Caco-2 (cell line): ENCODE results near the gene POLRMT. TPM values are rescaled to one million over a fixed set of nuclear protein-coding genes. Genes with fewer than 3 reads are reported as not detected.

Source experiments
- BruUV-seq: library from RNA; stranded (reverse); fragments of 400-500 nt; replicated peaks from 2 replicates; lab custom pipeline; 2021; lab: Mats Ljungman, UMichigan
- CTCF ChIA-PET: fragments of 300-600 bp; sonication (Branson Sonifier 250); formaldehyde crosslinking; loops from one replicate; lab custom pipeline; 2022; ENCODE audit warnings: antibody characterized with exemption; lab: Charles Lee
- POLR2A ChIA-PET: fragments of 300-600 bp; sonication (Branson Sonifier 250); formaldehyde crosslinking; loops from one replicate; lab custom pipeline; 2022; ENCODE audit warnings: antibody characterized with exemption; lab: Charles Lee
- DNase-seq, 2 experiments: peaks; one replicate each; pipeline versions ENCODE4 v3.0.0 to v3.0.0-alpha.2; 2020 to 2022
- H3K27me3 ChIP-seq: replicated peaks from 2 replicates; pipeline ENCODE4 v1.6.0; 2011; ENCODE audit warnings: low read length; ENCODE audit not compliant: control insufficient read depth, insufficient read depth
- H3K36me3 ChIP-seq: 2 replicates; pipeline ENCODE4 v1.5.1; 2011; ENCODE audit warnings: low read length; ENCODE audit not compliant: control insufficient read depth, insufficient read depth
- H3K4me1 ChIP-seq: fragments of 250-450 bp; sonication (Bioruptor Pico); 2 replicates; pipeline ENCODE4 v1.5.1; 2020; ENCODE audit warnings: mild to moderate bottlenecking
- H3K4me3 ChIP-seq: 2 replicates; pipeline ENCODE4 v1.5.1; 2011; ENCODE audit warnings: low read depth, mild to moderate bottlenecking, control low read depth, low read length
- H3K9me3 ChIP-seq: fragments of 250-450 bp; sonication (Bioruptor Pico); 2 replicates; pipeline ENCODE4 v1.5.1; 2020; ENCODE audit warnings: mild to moderate bottlenecking, moderate library complexity
- H3K27ac Mint-ChIP-seq: one replicate; pipeline ENCODE4 v1.8.0; 2022; ENCODE audit warnings: mixed read lengths; ENCODE audit not compliant: unreplicated experiment
- H3K27me3 Mint-ChIP-seq: one replicate; pipeline ENCODE4 v1.8.0; 2022; ENCODE audit warnings: mixed read lengths; ENCODE audit not compliant: insufficient read depth, unreplicated experiment
- H3K36me3 Mint-ChIP-seq: one replicate; pipeline ENCODE4 v1.8.0; 2022; ENCODE audit warnings: mild to moderate bottlenecking, mixed read lengths; ENCODE audit not compliant: insufficient read depth, unreplicated experiment
- H3K4me1 Mint-ChIP-seq: one replicate; pipeline ENCODE4 v1.8.0; 2022; ENCODE audit warnings: low read depth, mixed read lengths; ENCODE audit not compliant: unreplicated experiment
- H3K4me3 Mint-ChIP-seq: one replicate; pipeline ENCODE4 v1.8.0; 2022; ENCODE audit warnings: mild to moderate bottlenecking, moderate library complexity, mixed read lengths; ENCODE audit not compliant: unreplicated experiment
- H3K9me3 Mint-ChIP-seq: one replicate; pipeline ENCODE4 v1.8.0; 2022; ENCODE audit warnings: mixed read lengths; ENCODE audit not compliant: unreplicated experiment
- CTCF ChIP-seq, 2 experiments: fragments of 200-600 bp in 1 of 2; IDR thresholded peaks; 1 replicate in 1 of 2; 2 replicates in 1 of 2; pipeline versions ENCODE4 v1.5.1 to v1.8.0; 2011 to 2022; ENCODE audit warnings: antibody characterized with exemption in 1 of 2, control low read depth in 1 of 2, inconsistent platforms in 1 of 2, low read depth in 1 of 2, low read length in 1 of 2, mild to moderate bottlenecking in 1 of 2, moderate library complexity in 1 of 2; ENCODE audit not compliant: insufficient read depth in 1 of 2, severe bottlenecking in 1 of 2, unreplicated experiment in 1 of 2
- intact Hi-C: fragments of 100-400 bp; cut with micrococcal nuclease; formaldehyde crosslinking; loops from one replicate; pipeline ENCODE4 v1.10.0; 2022; ENCODE audit not compliant: unreplicated experiment
- total RNA-seq: library from RNA; stranded (reverse); gene quantifications from 2 replicates; pipeline ENCODE4 v1.2.3, GENCODE V29; 2022

POLRMT gene
- total RNA-seq, 1 experiment from 2014 or later, result 95.8 TPM

DNA sequence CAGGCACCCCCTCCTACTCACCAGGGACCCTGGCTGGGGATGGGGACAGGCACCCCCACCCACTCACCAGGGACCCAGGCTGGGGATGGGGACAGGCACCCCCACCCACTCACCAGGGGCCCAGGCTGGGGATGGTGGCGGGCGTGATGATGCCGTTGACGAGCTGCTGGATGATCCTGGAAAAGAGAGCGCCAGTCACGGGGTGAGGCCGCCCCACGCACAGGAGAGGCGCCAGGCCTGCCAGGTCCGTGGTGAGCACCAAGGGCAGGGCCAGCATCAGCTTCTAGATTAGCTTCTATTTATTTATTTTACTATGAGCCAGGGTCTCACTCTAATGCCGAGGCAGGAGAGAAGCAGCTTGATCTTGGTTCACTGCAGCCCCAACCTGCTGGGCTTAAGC, 16.8 kb upstream of the POLRMT start:
- H3K27me3 ChIP-seq, result no peaks in the 10 kb centered on the region
- H3K36me3 Mint-ChIP-seq, result peaks cover 57% of the 10 kb centered on the region
- no peak overlapping the region for H3K4me3 Mint-ChIP-seq
- intact Hi-C loops, result no loop called here
- H3K9me3 Mint-ChIP-seq, result no peaks in the 10 kb centered on the region
- no peaks in the 10 kb centered on the region for H3K27me3 Mint-ChIP-seq
- H3K4me3 ChIP-seq, result no peak overlapping the region
- no peak for TF ChIP-seq CTCF (IDR thresholded peaks at IDR 0.05; ENCODE audit: insufficient read depth in 1 of 2, low read depth in 1 of 2, low read length in 1 of 2, severe bottlenecking in 1 of 2, unreplicated experiment in 1 of 2)
- H3K9me3 ChIP-seq, result no peaks in the 10 kb centered on the region
- no peak overlapping the region for H3K27ac Mint-ChIP-seq
- peaks cover 1% of the 10 kb centered on the region; the same call in 1 of the 2 replicates for H3K36me3 ChIP-seq
- ChIA-PET CTCF (no interaction called here), POLR2A (no interaction called here)
- DNase-seq, result no peak
- no peaks in the 10 kb centered on the region for H3K4me1 ChIP-seq
- BruUV-seq, result no TSS peak
- no peaks in the 10 kb centered on the region for H3K4me1 Mint-ChIP-seq

DNA sequence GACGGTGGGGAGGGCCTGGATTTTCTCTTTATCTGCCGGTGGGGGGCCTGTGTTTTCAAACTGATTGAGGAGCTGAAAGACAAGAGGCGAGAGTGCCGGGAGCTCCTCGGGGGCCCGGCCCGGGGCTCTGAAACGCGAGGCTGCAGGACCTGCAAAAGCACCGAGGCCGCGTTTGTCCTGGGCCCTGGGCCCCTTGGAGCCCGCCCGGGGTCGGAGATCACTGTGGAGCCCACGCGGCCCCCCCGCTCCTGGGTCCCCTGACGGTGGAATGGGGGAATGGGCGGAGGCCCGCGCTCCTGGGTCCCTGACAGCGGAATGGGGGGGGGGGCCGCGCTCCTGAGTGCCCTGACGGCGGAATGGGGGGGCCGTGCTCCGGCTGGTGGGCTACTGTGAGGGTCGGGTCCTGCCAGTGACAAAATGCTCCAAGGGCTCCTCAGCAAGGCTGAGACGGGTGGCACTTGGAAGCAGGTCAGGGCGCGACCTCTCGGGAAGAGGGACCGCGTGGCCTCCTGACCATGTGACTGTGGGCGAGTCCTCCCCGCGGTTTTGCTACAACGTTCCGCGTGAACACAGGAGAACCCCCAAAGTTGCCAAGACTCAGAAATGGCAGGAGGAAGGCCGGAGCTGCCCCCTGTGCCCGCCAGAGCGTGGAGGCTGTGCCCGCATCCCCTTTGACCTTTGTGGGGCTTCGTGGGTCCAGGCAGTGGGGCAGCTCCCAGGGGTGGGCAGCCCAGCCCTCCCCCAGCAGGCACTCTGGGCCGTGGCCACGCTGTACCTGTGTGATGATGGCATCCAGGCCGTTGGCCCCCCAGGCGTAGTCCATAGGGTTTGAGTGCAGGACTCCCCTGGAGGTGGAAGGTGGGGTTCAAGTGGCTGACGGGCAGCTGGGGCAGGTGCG, 15.8 kb upstream of the POLRMT start:
- ChIA-PET POLR2A (no interaction called here), CTCF (no interaction called here)
- no peak overlapping the region for H3K27ac Mint-ChIP-seq
- H3K4me1 Mint-ChIP-seq, result no peaks in the 10 kb centered on the region
- no peaks in the 10 kb centered on the region for H3K27me3 Mint-ChIP-seq
- no peaks in the 10 kb centered on the region for H3K4me1 ChIP-seq
- H3K9me3 ChIP-seq, result no peaks in the 10 kb centered on the region
- no peak for TF ChIP-seq CTCF (IDR thresholded peaks at IDR 0.05; ENCODE audit: insufficient read depth in 1 of 2, low read depth in 1 of 2, low read length in 1 of 2, severe bottlenecking in 1 of 2, unreplicated experiment in 1 of 2)
- no peaks in the 10 kb centered on the region; the same call in 1 of the 2 replicates for H3K36me3 ChIP-seq
- H3K4me3 ChIP-seq, result no peak overlapping the region
- H3K4me3 Mint-ChIP-seq, result no peak overlapping the region
- H3K9me3 Mint-ChIP-seq, result no peaks in the 10 kb centered on the region
- no TSS peak for BruUV-seq
- no peaks in the 10 kb centered on the region for H3K27me3 ChIP-seq
- DNase-seq, result no peak
- intact Hi-C loops, result no loop called here
- peaks cover 53% of the 10 kb centered on the region for H3K36me3 Mint-ChIP-seq

DNA sequence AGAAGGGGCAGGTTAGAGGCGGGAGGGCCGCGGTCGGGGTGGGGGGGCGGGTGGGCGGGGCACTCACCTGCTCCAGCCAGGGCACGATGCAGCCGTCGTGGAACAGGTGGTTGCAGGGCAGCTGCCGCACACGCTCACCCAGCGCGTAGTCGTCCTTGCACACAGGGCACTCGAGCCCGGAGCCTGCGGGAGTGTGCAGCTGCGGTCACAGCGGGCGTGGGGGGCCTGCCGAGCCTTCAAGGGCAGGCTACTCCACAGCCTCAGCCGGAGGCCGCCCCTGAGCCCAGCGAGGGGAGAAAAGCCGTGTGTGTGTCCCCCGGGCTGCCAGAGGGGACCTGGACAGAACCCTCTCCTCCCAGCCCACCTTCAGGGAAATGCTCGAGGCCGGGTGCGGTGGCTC, 15.0 kb upstream of the POLRMT start:
- no peak overlapping the region for H3K27ac Mint-ChIP-seq
- H3K4me1 ChIP-seq, result no peaks in the 10 kb centered on the region
- intact Hi-C loops, result no loop called here
- H3K36me3 ChIP-seq, result no peaks in the 10 kb centered on the region; the same call in 1 of the 2 replicates
- no peaks in the 10 kb centered on the region for H3K27me3 ChIP-seq
- no peaks in the 10 kb centered on the region for H3K27me3 Mint-ChIP-seq
- POLR2A ChIA-PET, result no interaction called here
- DNase-seq, result no peak
- BruUV-seq, result no TSS peak
- no peak overlapping the region for H3K4me3 ChIP-seq
- peaks cover 44% of the 10 kb centered on the region for H3K36me3 Mint-ChIP-seq
- no peak for TF ChIP-seq CTCF (IDR thresholded peaks at IDR 0.05; ENCODE audit: insufficient read depth in 1 of 2, low read depth in 1 of 2, low read length in 1 of 2, severe bottlenecking in 1 of 2, unreplicated experiment in 1 of 2)
- H3K4me3 Mint-ChIP-seq, result no peak overlapping the region
- CTCF ChIA-PET, result no interaction called here
- no peaks in the 10 kb centered on the region for H3K9me3 ChIP-seq
- H3K4me1 Mint-ChIP-seq, result no peaks in the 10 kb centered on the region
- no peaks in the 10 kb centered on the region for H3K9me3 Mint-ChIP-seq
